NCI-H748 (cell line): ENCODE data around the gene RPRD1B.
"Not testable (repeated sequence)": the region's sequence is repeated elsewhere in the genome, so short reads cannot be mapped to it uniquely, and the experiment has no call there.

Experiments
- DNase-seq: peaks from one replicate; lab custom pipeline; 2025; ENCODE audit not compliant: unreplicated experiment; lab: John Stamatoyannopoulos, UW

RPRD1B gene

DNA sequence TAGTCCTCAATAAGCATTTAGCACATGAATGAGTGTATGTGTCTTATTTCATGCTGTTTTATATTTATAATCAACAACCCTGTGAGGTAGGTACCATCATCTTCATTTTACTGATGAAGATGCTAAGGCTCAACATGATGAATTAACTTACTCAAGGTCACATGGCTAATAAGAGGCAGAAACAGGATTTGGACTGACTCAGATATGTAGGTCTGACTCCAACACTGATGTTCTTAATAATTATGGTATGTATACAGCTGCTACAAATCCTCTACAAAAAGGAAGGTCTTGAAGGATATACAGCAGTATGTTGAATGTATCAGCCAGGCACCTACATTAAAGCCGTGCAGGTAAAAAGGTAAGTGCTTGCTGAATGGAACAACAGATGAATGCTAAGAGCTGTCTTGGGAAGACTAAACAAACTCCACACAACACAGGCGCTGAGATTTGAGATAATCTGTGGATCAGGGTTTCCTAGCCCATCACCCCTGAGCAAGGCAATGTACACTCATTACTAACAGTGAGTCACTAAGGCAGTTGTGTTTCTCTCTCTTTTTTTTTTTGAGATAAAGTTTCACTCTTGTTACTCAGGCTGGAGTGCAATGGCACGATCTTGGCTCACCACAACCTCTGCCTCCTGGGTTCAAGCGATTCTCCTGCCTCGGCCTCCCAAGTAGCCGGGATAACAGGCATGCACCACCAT, 32.2 kb upstream of the RPRD1B start:
- no peak for DNase-seq

DNA sequence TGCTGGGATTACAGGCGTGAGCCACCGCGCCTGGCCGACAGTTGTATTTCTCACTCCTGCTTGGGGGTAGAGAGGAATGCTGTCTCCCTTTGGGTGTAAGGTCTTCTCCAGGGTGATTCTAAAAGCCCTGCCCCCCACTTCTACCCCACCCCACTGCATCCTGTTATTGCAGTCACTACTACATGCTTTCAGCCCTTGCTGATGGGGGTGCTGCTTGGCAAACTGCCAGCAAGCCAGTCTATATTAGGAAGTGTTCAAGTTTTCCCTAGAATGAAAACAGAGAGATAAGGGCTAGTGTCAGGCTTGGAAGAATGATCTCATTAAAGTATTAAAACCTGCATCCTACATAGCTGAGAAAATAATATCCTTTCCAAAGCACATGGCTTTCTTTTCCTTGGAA, 31.6 kb upstream of the RPRD1B start:
- DNase-seq: no peak

DNA sequence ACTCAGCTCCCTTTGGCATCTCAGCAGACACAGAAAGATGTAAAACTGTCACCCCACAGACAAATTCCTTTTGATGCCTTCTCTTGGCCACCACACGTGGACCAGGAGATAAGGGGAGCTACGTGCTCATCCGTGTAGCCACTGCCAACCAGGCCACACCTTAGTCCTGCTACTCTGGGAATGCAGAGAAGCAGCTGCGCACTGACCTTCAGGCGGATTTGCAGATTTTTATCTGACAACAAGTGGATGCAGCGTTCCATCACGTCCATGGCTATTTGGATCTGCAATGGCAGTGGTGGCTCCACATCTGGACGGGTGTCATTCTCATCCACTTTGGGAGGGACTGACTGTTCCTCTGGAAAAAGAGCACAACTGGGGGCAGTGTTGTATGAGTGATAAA, 31.1 kb upstream of the RPRD1B start:
- no peak for DNase-seq

DNA sequence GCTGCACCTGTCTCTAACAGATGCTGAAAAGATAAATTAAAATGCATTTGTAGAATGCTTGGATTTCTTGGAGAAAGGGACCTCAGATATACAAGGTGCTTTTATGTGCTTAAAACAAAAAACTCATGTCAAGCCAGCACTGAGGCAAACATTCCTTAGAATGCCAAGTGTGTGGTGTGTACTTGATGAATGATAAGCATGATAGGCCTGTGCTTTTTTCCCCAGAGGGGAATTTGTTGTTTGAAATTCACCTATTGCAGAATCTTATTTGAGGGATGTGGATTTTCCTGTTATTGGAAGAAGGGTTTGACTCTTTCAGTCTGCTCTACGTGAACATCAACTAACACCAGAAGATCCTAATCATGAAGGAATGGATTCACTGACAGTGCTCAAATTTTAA, 29.1 kb upstream of the RPRD1B start:
- DNase-seq: no peak

DNA sequence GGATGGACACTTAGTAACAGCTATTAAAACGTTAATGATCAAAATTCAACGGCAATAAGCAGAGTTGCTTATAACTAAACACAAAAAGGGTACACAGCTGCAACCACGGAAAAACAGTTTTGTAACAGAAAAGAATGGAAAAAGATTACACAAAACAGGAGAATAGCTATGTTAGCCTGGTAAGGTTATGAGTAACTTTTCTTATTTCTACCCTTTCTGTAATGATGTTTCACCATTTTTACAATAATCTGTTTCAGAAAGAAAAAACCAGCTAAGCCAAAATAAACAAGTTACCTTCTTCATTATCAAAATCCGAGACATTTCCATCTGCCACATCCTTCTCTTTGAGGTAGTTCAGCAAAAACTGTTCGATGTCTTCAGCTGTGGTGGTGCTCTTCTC, 27.6 kb upstream of the RPRD1B start:
- no peak for DNase-seq

DNA sequence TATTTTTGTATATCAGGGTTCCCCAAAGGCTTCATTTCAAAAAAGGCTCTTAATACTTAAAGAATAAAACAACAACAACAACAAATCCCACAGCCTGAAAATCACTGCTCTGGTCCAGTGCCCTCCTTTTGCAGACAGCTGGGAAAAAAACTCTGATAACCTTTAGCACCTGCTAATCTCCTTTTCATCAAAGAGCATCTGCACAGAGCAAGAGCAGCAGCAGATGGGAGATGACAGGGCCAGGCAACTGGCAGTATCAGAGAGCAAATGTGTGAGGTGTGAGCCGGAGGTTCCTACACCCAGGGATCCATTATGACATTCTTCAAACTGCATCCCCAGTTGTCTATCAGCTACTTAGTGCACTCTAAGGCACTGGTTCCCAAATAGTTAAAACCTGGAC, 26.0 kb upstream of the RPRD1B start:
- DNase-seq: no peak

DNA sequence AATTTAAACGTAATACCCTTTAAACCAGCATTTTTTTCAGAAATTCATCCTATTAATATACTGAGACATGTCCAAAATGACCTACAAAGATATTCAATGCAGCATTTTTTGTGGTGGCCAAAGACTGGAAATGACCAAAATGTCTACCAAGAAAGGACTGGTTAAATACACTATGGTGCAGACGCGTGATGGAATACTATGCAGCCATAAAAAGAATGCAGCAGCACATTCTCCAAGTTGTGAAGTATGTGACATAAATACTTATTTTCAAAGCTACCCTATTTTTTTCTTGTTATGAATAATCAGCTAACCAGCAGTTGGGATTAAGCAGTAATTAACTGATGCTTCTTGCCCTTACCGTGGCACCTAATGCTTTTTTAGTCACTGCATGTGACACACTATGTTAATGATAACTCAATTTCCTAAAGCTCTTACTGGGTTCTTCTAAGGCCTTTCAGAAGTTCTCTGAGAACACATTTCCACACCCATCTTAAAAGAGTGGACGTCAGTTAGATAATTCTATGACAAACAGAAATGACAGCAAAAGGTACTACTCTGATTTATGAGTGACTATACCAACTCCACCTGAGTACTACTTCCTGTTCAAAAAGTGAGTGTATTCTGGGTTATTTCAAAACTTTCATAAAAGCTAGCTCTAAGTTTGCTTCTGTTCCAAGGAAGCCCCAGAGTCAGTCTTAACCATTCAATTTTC, 25.2 kb upstream of the RPRD1B start:
- DNase-seq: no peak

DNA sequence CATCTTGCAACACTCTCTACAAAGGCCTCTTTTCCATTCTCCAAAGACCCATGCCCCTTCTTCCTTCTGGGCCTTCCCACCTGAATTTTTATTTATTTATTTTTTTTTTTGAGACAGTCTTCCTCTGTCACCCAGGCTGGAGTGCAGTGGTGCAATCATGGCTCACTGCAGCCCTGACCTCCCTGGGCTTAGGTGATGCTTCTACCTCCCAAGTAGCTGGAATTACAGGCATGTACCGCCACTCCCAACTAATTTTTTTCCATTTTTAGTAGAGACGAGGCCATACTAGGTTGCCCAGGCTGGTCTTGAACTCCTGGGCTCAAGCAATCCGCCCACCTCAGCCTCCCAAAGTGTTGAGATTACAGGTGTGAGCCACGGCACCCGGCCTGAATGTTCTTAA, 24.1 kb upstream of the RPRD1B start:
- DNase-seq: not testable (repeated sequence)

DNA sequence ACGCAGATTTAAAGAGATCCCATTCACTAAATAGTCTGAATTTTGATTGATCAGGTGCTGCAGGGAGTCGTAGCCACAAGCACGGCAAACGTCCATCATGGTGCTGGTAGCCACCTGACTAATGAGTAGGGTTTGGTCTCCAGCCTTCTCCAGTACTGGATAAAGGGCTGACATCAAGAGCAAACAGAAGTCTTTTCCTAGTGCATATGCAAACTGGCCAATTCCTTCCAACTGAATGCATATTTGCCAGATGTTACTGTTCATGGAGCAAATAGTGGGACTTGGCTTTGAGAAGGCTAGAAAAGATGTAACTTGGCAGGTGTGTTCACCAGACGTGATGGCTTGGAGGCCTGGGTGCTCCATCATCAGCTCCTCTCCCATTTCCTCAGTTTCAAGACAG, 21.9 kb upstream of the RPRD1B start:
- no peak for DNase-seq

DNA sequence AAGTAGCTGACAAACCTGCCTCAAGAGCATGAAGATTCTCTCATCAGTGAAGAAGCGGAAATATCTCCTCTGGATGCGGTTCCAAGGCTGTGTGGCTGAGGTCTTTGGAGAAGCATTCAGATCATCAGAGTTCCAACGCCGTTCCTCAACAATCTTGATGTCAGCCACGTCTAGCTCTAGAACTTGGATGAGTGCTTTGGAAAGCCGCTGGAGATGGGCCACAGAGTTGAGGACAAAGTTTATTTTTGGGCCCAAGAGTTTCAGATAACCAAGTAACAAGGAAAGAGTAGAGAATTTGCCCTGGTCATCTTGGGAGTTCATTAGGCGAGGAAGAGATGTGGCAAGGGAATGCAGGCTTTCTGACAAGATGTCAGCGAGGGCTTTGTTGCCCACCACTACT, 21.2 kb upstream of the RPRD1B start:
- DNase-seq: no peak

DNA sequence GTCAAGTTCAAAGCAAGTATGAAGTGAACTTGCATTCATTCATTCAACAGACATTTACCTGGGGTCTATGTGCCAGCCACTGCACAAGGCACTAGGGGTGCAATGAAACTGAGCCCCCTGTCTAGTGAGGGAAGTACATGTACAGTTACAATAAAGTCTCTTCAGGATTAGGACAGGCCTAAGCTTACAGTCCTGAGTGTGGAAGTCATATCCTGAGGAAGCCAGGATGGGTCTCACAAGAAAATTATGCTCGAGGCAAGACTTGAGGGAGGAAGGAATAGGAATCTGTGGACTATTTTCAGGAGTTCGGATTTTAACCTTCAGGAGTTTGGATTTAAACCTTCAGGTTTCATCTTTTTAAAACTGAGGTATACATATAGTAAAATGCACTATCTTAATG, 19.7 kb upstream of the RPRD1B start:
- DNase-seq: no peak

DNA sequence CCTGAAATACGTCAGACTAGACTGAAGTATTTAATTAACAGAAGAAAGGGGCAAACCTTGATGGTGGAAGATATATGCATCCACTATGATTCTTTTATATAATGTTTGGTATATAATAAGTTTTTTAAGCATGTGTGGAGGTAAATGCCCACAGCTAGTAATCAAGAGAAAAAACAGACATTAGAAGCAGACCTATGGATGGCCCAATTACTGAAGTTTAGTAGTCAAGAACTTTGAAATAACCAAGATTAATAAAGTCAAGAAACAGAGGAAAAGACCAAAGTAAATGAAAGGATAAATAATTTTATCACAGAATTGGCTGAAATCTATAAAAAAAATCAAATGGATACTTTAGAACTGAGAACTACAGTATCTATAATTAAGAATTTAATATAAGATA, 15.6 kb upstream of the RPRD1B start:
- no peak for DNase-seq

DNA sequence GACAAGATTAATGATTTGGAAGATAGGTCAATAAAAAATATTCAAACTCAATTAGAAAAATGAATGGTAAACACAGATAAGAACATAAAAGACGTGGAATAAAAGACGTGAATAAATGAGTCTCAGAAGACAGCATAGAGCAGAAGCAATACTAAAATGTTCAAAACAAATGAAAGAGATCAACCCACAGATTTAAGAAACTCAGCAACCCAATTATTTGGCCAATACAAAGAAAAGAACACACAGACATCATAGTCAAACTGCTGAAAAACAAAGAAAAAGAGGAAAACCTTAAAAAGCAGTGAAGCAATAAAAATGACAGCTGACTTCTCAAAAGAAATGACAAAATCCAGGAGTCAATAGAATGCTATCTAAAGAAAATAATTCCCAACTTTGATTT, 15.2 kb upstream of the RPRD1B start:
- no peak for DNase-seq

DNA sequence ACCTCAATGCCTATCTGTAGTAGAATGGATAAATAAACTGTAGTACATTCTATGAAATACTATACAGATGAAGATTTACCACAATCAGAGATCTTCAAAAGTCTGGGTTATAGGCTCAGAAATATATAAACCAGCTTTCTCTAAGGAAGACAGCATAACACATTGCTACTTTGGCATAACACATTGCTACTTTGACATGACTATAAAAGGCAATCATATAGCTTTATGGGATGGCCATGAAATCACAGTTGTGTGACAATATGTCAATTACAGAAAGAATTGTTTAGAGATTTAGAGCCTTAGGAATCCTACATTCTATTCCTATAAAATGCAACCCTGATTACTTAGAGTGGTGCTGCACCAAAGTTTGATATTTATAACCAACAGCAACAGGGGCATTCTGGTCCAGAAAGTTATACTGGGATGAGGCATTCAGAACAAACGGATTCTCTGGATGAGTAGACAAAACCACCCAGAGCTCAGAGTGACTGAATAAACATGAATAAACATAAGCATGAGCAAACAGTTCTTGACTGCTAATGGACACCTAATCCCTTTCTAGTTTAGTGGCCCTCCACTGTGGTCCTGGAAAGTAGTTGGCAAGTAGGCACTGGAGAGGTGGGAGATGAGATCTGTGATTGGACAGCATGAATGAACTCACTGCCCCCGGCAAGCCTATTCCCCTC, 12.3 kb upstream of the RPRD1B start:
- DNase-seq: no peak

DNA sequence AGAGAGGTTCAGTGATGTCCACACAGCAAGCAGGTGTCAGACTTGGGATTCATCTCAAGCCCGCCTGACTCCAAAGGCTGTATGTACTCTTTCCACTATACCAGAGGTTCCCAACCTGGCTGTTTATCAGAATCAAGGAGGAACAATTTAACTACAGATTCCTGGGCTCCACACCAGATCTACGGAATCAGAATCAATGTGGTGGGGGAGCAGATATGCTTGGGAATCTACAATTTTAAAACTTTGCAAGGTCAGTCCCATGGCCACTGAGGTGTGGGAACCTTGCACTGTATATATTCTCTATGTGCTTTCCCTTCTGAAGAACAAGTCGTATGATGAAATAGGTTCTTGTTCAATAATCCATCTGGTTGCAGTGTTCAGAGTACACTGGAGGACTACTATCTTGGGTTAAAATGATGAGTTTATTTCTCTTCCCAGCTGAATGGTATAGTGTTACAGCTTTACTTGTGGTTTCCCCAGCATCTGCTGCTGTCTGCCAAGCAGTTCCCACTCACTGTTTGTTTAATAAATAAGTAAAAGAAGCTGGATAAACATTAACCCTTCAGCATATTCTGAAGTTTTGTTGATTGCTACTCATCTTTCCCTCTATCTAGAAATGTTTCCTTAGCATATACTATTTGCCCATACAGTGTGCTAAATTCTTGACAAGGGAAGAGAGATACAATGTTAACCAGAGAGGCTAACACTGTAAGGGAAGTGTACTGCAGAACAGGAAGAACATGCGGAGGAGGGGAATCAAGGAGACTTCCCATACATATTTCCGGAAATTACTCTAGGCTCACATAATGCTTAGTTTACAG, 10.2 kb upstream of the RPRD1B start:
- no peak for DNase-seq

DNA sequence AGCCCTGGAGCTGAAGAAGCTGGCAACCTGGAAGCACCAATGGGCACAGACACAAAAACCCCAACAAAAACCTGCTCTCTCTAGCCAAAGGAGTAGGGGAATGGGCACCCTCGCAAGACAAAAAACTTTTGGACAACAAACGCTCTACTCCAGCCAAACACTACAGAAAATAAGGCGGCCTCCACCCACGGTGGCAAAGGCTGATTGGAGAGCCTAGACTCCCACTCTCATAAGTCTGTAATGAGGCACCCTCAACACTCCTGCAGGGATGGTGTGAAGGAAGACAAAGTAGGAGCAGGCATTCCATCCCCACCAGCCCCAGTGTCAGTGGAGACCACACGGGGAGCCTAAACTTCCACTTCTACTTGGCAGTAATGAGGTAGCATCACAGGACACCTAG, 9.1 kb upstream of the RPRD1B start:
- DNase-seq: no peak

DNA sequence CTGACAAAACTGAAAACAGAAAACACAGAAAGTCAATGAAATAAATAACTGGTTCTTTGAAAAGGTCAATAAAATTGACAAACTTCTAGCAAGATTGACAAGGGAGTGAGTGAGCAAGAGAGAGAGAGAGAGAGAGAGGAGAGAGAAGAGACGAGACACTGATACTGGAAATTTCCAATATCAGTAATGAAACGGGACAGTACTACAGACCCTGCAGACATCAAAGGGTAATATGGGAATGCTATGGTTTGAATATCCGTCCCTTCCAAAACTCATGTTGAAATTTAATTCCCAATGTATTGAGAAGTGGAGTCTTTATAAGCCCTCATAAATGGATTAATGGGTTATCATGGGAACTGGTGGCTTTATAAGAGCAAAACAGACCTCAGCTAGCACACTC, 4.1 kb upstream of the RPRD1B start:
- no peak for DNase-seq

DNA sequence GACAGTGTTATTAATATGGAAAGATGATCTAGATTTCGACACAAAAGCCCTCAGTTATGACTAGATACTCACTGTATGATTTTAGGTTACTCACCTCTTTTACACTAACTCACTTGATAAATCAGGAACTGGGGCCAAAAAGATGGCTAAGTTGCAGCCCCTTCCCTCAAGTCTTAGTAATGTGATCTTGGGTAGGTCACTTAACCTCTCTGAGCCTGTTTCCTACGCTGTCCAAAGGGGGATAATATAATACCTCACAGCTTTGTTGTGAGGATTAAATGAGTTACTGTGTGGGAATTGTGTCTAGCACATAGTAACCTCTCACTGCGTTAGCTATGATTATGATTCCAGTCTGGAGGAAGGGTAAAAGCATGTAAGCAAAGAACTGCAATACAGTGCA, 1.6 kb upstream of the RPRD1B start:
- no peak for DNase-seq

DNA sequence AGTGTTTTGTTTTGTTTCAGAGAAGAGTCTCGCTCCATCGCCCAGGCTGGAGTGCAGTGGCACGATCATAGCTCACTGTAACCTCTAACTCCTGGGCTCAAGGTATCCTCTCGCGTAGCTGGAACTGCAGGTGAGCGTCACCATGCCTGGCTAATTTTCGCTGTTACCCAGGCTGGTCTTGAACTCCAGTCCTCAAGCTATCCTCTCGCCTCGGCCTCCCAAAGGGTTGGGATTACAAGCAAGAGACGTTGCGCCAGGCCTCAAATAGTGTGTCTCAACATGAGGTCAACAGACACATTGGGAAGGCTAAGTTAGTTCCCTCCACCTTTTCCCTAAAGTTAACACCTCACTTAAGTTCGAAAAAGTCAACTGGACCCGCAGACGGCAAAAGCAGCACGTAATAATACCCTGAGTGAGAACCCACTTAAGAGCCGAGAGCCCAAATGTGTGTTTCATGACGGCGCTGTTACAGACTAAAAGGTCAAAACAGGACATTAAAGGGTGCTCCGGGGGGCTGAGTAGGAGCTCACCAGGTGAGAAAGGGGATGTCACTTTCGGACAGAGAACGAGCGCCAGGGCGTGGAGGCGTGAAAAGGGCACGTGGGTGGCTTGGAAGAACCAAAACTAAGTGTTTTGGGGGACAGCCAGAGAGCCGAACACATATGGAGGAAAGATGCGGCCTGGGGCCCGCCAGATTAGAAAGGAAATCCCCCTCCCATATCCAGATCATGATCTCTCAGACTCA, 789 bp upstream of the RPRD1B start:
- DNase-seq: no peak

DNA sequence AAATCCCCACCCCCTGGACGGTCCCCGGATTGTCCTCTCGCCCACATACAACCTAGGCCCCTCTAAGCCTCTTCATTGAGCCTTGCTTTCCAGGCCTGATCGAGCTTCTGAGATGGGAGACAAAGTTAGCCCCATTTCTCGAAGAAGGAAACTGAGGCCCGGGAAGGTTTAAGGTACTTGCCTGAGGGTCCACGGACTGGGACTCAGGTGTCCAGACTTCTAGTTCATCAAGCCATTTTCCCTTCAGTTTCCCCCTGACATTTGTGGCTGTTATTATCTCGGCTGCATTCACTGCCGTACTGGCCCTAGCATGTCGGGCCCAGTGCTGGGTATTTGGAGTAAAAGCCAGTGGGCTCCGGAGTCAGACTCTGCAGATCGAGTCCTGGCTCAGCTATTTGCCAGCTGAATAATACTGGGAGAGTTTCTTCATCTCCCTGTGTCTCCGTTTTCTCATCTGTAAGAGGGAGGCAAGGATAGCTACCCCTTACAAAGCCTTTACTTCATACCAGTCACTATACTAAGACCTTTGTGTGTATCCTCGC, 633 bp downstream of the RPRD1B start:
- DNase-seq: peak; percentile 14

DNA sequence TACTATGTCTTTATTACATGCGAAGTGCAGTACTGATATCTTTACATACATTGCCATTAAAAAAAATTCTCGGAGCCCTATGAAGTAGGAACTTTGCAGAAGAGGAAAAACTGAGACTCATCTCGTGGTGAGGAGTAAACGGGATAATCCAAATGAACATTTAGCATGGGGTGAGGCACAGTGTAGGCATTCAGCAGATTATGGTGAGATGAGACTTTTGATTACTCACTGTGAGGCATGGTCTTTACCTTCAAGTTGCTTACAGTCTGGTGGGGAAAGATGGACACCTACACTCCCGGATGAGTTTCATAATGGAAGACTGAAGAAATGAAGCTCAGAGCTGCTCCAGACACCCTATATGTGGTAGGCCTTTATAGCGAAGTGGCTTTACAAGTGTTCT, 1.4 kb downstream of the RPRD1B start:
- no peak for DNase-seq
